Measurements from ENCODE around the gene UBXN7.

DNA sequence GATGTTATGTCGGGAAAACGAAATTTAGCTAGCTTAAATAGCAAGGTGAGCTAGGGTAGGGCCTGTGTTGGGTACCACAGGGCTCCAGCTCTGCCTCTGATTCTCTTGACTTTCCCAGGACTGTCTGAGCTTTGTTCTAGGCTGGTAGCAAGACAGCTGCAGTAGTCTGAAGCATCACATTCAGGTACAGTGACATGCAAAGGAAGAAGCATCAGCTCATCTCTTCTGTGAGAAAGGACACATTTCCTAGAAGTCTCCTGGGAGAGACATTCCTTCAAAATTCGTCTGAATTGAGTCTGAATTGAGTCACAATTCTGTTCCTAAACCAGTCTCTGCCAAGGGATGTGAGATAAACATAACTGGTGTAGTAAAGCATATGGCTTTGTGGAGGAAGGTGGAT lies 8.5 kb upstream of the UBXN7 start:
- TF ChIP-seq, protein P1, sequence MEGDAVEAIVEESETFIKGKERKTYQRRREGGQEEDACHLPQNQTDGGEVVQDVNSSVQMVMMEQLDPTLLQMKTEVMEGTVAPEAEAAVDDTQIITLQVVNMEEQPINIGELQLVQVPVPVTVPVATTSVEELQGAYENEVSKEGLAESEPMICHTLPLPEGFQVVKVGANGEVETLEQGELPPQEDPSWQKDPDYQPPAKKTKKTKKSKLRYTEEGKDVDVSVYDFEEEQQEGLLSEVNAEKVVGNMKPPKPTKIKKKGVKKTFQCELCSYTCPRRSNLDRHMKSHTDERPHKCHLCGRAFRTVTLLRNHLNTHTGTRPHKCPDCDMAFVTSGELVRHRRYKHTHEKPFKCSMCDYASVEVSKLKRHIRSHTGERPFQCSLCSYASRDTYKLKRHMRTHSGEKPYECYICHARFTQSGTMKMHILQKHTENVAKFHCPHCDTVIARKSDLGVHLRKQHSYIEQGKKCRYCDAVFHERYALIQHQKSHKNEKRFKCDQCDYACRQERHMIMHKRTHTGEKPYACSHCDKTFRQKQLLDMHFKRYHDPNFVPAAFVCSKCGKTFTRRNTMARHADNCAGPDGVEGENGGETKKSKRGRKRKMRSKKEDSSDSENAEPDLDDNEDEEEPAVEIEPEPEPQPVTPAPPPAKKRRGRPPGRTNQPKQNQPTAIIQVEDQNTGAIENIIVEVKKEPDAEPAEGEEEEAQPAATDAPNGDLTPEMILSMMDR (IDR thresholded peaks at IDR 0.05): no peak
- TF ChIP-seq POLR2A (IDR thresholded peaks at IDR 0.05): no peak

All from adrenal gland (tissue), 5 donors.